Hepatocyte (in vitro differentiated cells): Measurements from ENCODE around the gene FOCAD. TPM values are rescaled to one million over a fixed set of nuclear protein-coding genes. Genes with fewer than 3 reads are reported as not detected.
A peak's percentile ranks its signal among the peaks of the same experiment; 100 is the strongest.

Source experiments
- DNase-seq: peaks from one replicate; pipeline ENCODE4 v3.0.0-alpha.2; 2016; ENCODE audit warnings: low spot score
- H2AFZ ChIP-seq: fragments of 200-600 bp; sonication (generic); 2 replicates; pipeline ENCODE4 v1.6.0; 2016; ENCODE audit warnings: antibody characterized with exemption, mild to moderate bottlenecking
- H3K27ac ChIP-seq: fragments of 200-600 bp; sonication (generic); 2 replicates; pipeline ENCODE4 v1.5.1; 2016; ENCODE audit warnings: mild to moderate bottlenecking
- H3K27me3 ChIP-seq: fragments of 200-600 bp; sonication (generic); 2 replicates; pipeline ENCODE4 v1.6.1; 2016
- H3K36me3 ChIP-seq: fragments of 200-600 bp; sonication (generic); replicated peaks from 2 replicates; pipeline ENCODE4 v1.5.1; 2016; ENCODE audit warnings: low read depth; ENCODE audit not compliant: insufficient read depth
- H3K4me1 ChIP-seq: fragments of 200-600 bp; sonication (generic); 2 replicates; pipeline ENCODE4 v1.5.1; 2016; ENCODE audit warnings: mild to moderate bottlenecking, moderate library complexity; ENCODE audit not compliant: insufficient read depth
- H3K4me2 ChIP-seq: fragments of 200-600 bp; sonication (generic); 2 replicates; pipeline ENCODE4 v1.6.0; 2016
- H3K4me3 ChIP-seq: fragments of 200-600 bp; sonication (generic); 2 replicates; pipeline ENCODE4 v1.5.1; 2016; ENCODE audit warnings: mild to moderate bottlenecking
- H3K79me2 ChIP-seq: fragments of 200-600 bp; sonication (generic); 2 replicates; pipeline ENCODE4 v1.6.0; 2017; ENCODE audit warnings: mild to moderate bottlenecking
- H3K9me2 ChIP-seq: fragments of 200-600 bp; sonication (generic); replicated peaks from 2 replicates; pipeline ENCODE4 v1.6.0; 2017; ENCODE audit warnings: mild to moderate bottlenecking; ENCODE audit not compliant: insufficient read depth
- H3K9me3 ChIP-seq: fragments of 200-600 bp; sonication (generic); 2 replicates; pipeline ENCODE4 v1.5.1; 2016; ENCODE audit warnings: low read depth, mild to moderate bottlenecking
- H4K20me1 ChIP-seq: fragments of 200-600 bp; sonication (generic); 2 replicates; pipeline ENCODE4 v1.6.0; 2016; ENCODE audit warnings: mild to moderate bottlenecking; ENCODE audit not compliant: insufficient read depth, poor library complexity, severe bottlenecking
- EZH2 ChIP-seq: fragments of 200-600 bp; sonication (generic); IDR thresholded peaks from 2 replicates; pipeline ENCODE4 v1.6.1; 2016; ENCODE audit warnings: antibody characterized with exemption, mild to moderate bottlenecking, borderline replicate concordance
- EZH2phosphoT487 ChIP-seq: fragments of 200-600 bp; sonication (generic); IDR thresholded peaks from one replicate; pipeline ENCODE4 v1.6.1; 2018; ENCODE audit warnings: antibody characterized with exemption, mild to moderate bottlenecking, low read depth, moderate library complexity; ENCODE audit not compliant: unreplicated experiment, severe bottlenecking
- WGBS: methylation state at CpG from one replicate; pipeline ENCODE4 v1.1.6; 2016; ENCODE audit warnings: low lambda C conversion rate; ENCODE audit errors: missing lambda C conversion rate; 5-methylcytosine and 5-hydroxymethylcytosine counted together
- polyA plus RNA-seq: library from polyadenylated mRNA; unstranded; fragments of >200 nt; fragmentation: Nextera tagmentation; extraction: Ambion mirVana; gene quantifications from 2 replicates; pipeline ENCODE4 v1.2.1, GENCODE V29; 2016
- total RNA-seq: library from RNA; depleted of rRNA; stranded (reverse); fragments of >200 nt; gene quantifications from 2 replicates; pipeline ENCODE4 v1.2.3, GENCODE V29; 2014
- TF ChIP-seq, protein P1 (sequence below): fragments of 200-600 bp; sonication (generic); IDR thresholded peaks from 2 replicates; pipeline ENCODE4 v1.5.1; 2016; ENCODE audit warnings: antibody characterized with exemption, mild to moderate bottlenecking; ENCODE audit not compliant: poor library complexity

FOCAD gene
- total and polyA plus RNA-seq, 2 experiments from 2014 or later: 21.7 to 54.1 TPM

DNA sequence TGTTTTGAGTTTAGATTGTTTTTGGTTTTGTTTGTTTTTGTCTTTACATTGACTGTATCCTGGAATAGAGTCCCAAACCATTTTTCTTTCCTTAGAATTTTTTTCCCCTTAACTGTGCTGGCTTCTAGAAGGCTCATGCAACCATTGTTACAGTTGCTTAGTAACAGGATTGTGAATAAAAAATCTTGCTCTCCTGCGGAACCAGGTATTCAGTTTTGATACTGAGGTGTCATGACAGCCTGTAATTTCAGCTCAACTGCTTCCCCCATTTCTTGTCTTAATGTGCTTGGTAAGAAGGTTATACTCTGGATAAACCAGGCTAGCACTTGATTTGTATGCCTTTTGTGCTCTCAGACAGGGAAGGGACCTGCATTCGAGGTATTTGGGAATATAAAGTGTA, 42.1 kb downstream of the FOCAD start:
- Histone ChIP-seq H3K36me3 (no peaks in the 10 kb centered on the region), H3K4me2 (peak overlapping the region; percentile 14), H3K27me3 (no peaks in the 10 kb centered on the region), H4K20me1 (no peaks in the 10 kb centered on the region), H3K4me3 (no peak overlapping the region), H2AFZ (no peak overlapping the region), H3K27ac (no peak overlapping the region), H3K9me3 (no peaks in the 10 kb centered on the region), H3K4me1 (peaks cover 6% of the 10 kb centered on the region), H3K9me2 (no peaks in the 10 kb centered on the region), H3K79me2 (no peaks in the 10 kb centered on the region)
- DNase-seq: no peak
- TF ChIP-seq, protein P1, sequence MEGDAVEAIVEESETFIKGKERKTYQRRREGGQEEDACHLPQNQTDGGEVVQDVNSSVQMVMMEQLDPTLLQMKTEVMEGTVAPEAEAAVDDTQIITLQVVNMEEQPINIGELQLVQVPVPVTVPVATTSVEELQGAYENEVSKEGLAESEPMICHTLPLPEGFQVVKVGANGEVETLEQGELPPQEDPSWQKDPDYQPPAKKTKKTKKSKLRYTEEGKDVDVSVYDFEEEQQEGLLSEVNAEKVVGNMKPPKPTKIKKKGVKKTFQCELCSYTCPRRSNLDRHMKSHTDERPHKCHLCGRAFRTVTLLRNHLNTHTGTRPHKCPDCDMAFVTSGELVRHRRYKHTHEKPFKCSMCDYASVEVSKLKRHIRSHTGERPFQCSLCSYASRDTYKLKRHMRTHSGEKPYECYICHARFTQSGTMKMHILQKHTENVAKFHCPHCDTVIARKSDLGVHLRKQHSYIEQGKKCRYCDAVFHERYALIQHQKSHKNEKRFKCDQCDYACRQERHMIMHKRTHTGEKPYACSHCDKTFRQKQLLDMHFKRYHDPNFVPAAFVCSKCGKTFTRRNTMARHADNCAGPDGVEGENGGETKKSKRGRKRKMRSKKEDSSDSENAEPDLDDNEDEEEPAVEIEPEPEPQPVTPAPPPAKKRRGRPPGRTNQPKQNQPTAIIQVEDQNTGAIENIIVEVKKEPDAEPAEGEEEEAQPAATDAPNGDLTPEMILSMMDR: no peak
- TF ChIP-seq EZH2 (no peak), EZH2phosphoT487 (no peak)
- 81% methylated on average over 2 of the region's 2 CpGs for WGBS

DNA sequence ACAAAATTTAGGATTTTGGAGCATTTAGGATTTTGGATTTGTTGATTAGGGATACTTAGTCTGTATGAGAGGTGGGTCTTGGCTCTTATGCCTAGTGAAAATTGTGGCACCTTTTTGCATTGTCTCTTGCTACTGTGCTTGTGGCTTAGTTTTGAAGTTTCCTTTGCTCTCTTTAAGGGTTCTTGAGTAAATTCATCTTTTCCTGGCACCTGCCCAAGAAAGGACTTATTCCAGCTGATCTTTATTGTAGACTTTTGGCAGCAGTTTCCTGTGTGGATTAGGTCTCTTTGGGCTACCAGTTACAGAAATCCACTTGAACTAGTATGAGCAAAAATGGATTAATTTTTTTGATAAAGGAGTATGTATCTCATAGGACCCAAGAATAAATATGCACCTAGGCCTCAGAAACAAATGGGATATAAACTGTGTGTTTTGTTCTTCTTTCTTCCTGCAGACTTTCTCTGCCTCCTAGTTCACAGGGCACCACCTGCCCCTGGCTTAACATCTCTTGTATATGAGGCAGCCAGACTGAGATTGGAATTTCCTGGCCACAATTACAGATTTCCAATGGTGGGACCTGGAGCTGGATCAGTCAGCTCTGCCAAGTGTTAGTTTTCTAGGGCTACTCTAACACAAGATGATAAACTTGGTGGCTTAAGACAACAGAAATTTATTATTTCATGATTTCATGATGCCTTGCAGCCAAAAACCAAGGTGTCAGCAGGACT, 44.6 kb downstream of the FOCAD start:
- H2AFZ ChIP-seq: no peak overlapping the region
- peak; percentile 8 for DNase-seq
- no peaks in the 10 kb centered on the region for H3K9me3 ChIP-seq
- H3K27me3 ChIP-seq: no peaks in the 10 kb centered on the region
- H3K27ac ChIP-seq: no peak overlapping the region
- H4K20me1 ChIP-seq: no peaks in the 10 kb centered on the region
- no peak overlapping the region for H3K4me2 ChIP-seq
- H3K4me1 ChIP-seq: peaks cover 6% of the 10 kb centered on the region
- H3K9me2 ChIP-seq: no peaks in the 10 kb centered on the region
- H3K4me3 ChIP-seq: no peak overlapping the region
- TF ChIP-seq, protein P1: no peak
- no peak for TF ChIP-seq EZH2phosphoT487
- no peaks in the 10 kb centered on the region for H3K79me2 ChIP-seq
- no peaks in the 10 kb centered on the region for H3K36me3 ChIP-seq

DNA sequence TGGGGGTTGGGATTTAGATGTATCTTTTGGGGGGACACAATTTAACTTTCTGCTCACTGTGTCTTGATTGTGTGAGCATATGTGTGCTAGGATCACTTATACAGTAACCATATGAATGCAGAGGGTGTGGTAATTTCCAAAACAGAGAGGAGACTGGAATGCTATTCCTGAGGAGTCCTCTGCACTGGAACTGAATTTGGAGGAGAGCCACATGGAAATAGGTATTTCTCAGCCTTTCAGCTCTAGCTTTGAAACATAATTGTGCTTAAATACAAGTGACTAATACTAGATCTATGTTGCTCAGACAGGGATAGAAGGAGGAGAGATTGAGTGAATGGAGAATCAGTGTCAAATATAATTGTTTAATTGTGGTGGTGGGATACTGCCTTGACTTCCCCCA, 45.5 kb downstream of the FOCAD start:
- H2AFZ ChIP-seq: no peak overlapping the region
- no peak overlapping the region for H3K27ac ChIP-seq
- H4K20me1 ChIP-seq: no peaks in the 10 kb centered on the region
- TF ChIP-seq, protein P1: no peak
- no peak for TF ChIP-seq EZH2phosphoT487
- no peak for TF ChIP-seq EZH2
- peaks cover 6% of the 10 kb centered on the region for H3K4me1 ChIP-seq
- DNase-seq: no peak
- H3K4me2 ChIP-seq: no peak overlapping the region
- H3K9me2 ChIP-seq: no peaks in the 10 kb centered on the region
- H3K79me2 ChIP-seq: peaks cover 3% of the 10 kb centered on the region
- no peak overlapping the region for H3K4me3 ChIP-seq
- H3K36me3 ChIP-seq: no peaks in the 10 kb centered on the region
- no peaks in the 10 kb centered on the region for H3K9me3 ChIP-seq
- no peaks in the 10 kb centered on the region for H3K27me3 ChIP-seq
